Panc1 (cell line): ENCODE measurements around the gene PPARD. TPM values are rescaled to one million over a fixed set of nuclear protein-coding genes. Genes with fewer than 3 reads are reported as not detected.

ENCODE experiments used
- ATAC-seq: fragments of 200-7000 bp; cut with Tn5 transposase; 2 replicates; pipeline ENCODE4 v1.9.1; 2020; ENCODE audit warnings: mild to moderate bottlenecking, moderate library complexity
- BruUV-seq: library from RNA; stranded (reverse); fragments of 400-500 nt; replicated peaks from 2 replicates; lab custom pipeline; 2021; lab: Mats Ljungman, UMichigan
- CTCF ChIA-PET: fragments of 300-600 bp; sonication (Branson Sonifier 250); formaldehyde crosslinking; loops from one replicate; lab custom pipeline; 2022; ENCODE audit warnings: antibody characterized with exemption; lab: Charles Lee
- POLR2A ChIA-PET: fragments of 300-600 bp; sonication (Branson Sonifier 250); formaldehyde crosslinking; loops from one replicate; lab custom pipeline; 2022; ENCODE audit warnings: antibody characterized with exemption; lab: Charles Lee
- DNase-seq: peaks from one replicate; pipeline ENCODE4 v3.0.0-alpha.2; 2010; ENCODE audit warnings: low read depth, low spot score
- H3K27ac ChIP-seq: 2 replicates; pipeline ENCODE4 v1.5.1; 2011; ENCODE audit warnings: mild to moderate bottlenecking, low read length, inconsistent platforms
- H3K27me3 ChIP-seq: fragments of 200-500 bp; sonication (Bioruptor generic); 2 replicates; pipeline ENCODE4 v1.6.0; 2014; ENCODE audit warnings: low read length, inconsistent platforms; ENCODE audit not compliant: control insufficient read depth, insufficient read depth
- H3K36me3 ChIP-seq: fragments of 200-500 bp; sonication (Bioruptor generic); 2 replicates; pipeline ENCODE4 v1.5.1; 2014; ENCODE audit warnings: inconsistent platforms, mild to moderate bottlenecking, low read length, moderate library complexity; ENCODE audit not compliant: control insufficient read depth, insufficient read depth
- H3K4me1 ChIP-seq: 2 replicates; pipeline ENCODE4 v1.5.1; 2011; ENCODE audit warnings: inconsistent platforms, mild to moderate bottlenecking, low read length, moderate library complexity; ENCODE audit not compliant: control insufficient read depth, insufficient read depth
- H3K4me3 ChIP-seq, 2 experiments: 2 replicates each; pipeline ENCODE4 v1.5.1; 2011 to 2012; ENCODE audit warnings: low read depth in 2 of 2, low read length in 2 of 2, mild to moderate bottlenecking in 2 of 2, inconsistent platforms in 1 of 2, moderate library complexity in 1 of 2
- H3K9me3 ChIP-seq: fragments of 200-500 bp; sonication (Bioruptor generic); 2 replicates; pipeline ENCODE4 v1.5.1; 2014; ENCODE audit warnings: low read depth, mild to moderate bottlenecking, inconsistent platforms, low read length, moderate library complexity; ENCODE audit not compliant: control insufficient read depth, insufficient read depth
- POLR2AphosphoS5 ChIP-seq: IDR thresholded peaks from 2 replicates; pipeline ENCODE4 v1.6.1; 2012; ENCODE audit warnings: mild to moderate bottlenecking, low read depth, low read length, moderate library complexity
- REST ChIP-seq, 2 experiments: IDR thresholded peaks; 2 replicates each; pipeline ENCODE4 v1.6.1; 2011 to 2012; ENCODE audit warnings: low read depth in 2 of 2, control low read depth in 1 of 2, low read length in 1 of 2, mild to moderate bottlenecking in 1 of 2, moderate library complexity in 1 of 2; ENCODE audit not compliant: insufficient read depth in 1 of 2
- SIN3A ChIP-seq: IDR thresholded peaks from 2 replicates; pipeline ENCODE4 v1.6.1; 2012; ENCODE audit warnings: low read depth, mild to moderate bottlenecking, low read length, moderate library complexity, borderline replicate concordance; ENCODE audit not compliant: insufficient read depth
- TCF7L2 ChIP-seq: IDR thresholded peaks from 2 replicates; pipeline ENCODE4 v1.6.1; 2011; ENCODE audit warnings: mild to moderate bottlenecking, low read depth, low read length, inconsistent platforms
- in situ Hi-C: cut with HindIII; loops from 2 replicates; pipeline ENCODE4 v1.10.0; 2016; ENCODE audit warnings: low sequenced_read_pairs, low pct_unique_long_range_greater_than_20kb
- intact Hi-C: fragments of 100-400 bp; cut with micrococcal nuclease; formaldehyde crosslinking; loops from one replicate; pipeline ENCODE4 v1.10.0; 2022; ENCODE audit not compliant: unreplicated experiment
- total RNA-seq: library from RNA; stranded (reverse); gene quantifications from one replicate; pipeline ENCODE4 v1.2.1, GENCODE V29; 2021; ENCODE audit not compliant: unreplicated experiment
- TF ChIP-seq, protein P1 (sequence below): fragments of 450-650 bp; IDR thresholded peaks from 2 replicates; pipeline ENCODE4 v1.5.1; 2017; ENCODE audit warnings: mild to moderate bottlenecking

Gene PPARD
- total RNA-seq, 1 experiment from 2014 or later: 14.4 TPM

- DNase-seq (no peak), ATAC-seq (no peak)
- BruUV-seq: no TSS peak
- Histone ChIP-seq H3K27ac (peak overlapping the region; percentile 5; the same call in 1 of the 2 replicates), H3K27me3 (no peaks in the 10 kb centered on the region), H3K36me3 (peaks cover 30% of the 10 kb centered on the region), H3K4me3 (no peak overlapping the region), H3K4me1 (peaks cover 42% of the 10 kb centered on the region), H3K9me3 (no peaks in the 10 kb centered on the region)
- CTCF ChIA-PET: interaction anchor here (0.5 to 0.6 kb wide), 3 partner anchors 51 to 167 kb away, joined by 4 to 6 read pairs (median 5); no protein-coding TSS in a partner anchor
- in situ Hi-C loops: no loop called here
- POLR2A ChIA-PET: interaction anchor here (0.6 kb wide), 3 partner anchors 10 to 930 kb away, joined by 3 to 4 read pairs (median 3); no protein-coding TSS in a partner anchor
- TF ChIP-seq SIN3A: no peak
- TF ChIP-seq TCF7L2: no peak
- TF ChIP-seq, protein P1, sequence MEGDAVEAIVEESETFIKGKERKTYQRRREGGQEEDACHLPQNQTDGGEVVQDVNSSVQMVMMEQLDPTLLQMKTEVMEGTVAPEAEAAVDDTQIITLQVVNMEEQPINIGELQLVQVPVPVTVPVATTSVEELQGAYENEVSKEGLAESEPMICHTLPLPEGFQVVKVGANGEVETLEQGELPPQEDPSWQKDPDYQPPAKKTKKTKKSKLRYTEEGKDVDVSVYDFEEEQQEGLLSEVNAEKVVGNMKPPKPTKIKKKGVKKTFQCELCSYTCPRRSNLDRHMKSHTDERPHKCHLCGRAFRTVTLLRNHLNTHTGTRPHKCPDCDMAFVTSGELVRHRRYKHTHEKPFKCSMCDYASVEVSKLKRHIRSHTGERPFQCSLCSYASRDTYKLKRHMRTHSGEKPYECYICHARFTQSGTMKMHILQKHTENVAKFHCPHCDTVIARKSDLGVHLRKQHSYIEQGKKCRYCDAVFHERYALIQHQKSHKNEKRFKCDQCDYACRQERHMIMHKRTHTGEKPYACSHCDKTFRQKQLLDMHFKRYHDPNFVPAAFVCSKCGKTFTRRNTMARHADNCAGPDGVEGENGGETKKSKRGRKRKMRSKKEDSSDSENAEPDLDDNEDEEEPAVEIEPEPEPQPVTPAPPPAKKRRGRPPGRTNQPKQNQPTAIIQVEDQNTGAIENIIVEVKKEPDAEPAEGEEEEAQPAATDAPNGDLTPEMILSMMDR: no peak
- no peak for TF ChIP-seq REST (IDR thresholded peaks at IDR 0.05; ENCODE audit: insufficient read depth in 1 of 2, low read depth in 2 of 2, low read length in 1 of 2)
- no peak for TF ChIP-seq POLR2AphosphoS5
- intact Hi-C loops: no loop called here
Observed at GRCh38 chr6:35471836-35472345, 129.5 kb downstream of the PPARD start.

- no peak overlapping the region; the same call in 1 of the 2 replicates for H3K27ac ChIP-seq
- H3K4me3 ChIP-seq: no peak overlapping the region
- no TSS peak for BruUV-seq
- H3K36me3 ChIP-seq: peaks cover 30% of the 10 kb centered on the region
- ATAC-seq (peak; percentile 0; the same call in 1 of the 2 replicates), DNase-seq (no peak)
- ChIA-PET POLR2A (interaction anchor here (0.6 kb wide), 2 partner anchors 32 to 913 kb away, joined by 3 to 5 read pairs; no protein-coding TSS in a partner anchor), CTCF (interaction anchor here (0.6 kb wide), 3 partner anchors 9 to 181 kb away, joined by 5 to 7 read pairs (median 5); no protein-coding TSS in a partner anchor)
- H3K9me3 ChIP-seq: no peaks in the 10 kb centered on the region
- intact Hi-C loops (no loop called here), in situ Hi-C loops (no loop called here)
- H3K4me1 ChIP-seq: peaks cover 36% of the 10 kb centered on the region
- TF ChIP-seq SIN3A (no peak), POLR2AphosphoS5 (no peak; the same call in 1 of the 2 replicates), REST (IDR thresholded peaks at IDR 0.05; ENCODE audit: insufficient read depth in 1 of 2, low read depth in 2 of 2, low read length in 1 of 2) (no peak), TCF7L2 (no peak)
- TF ChIP-seq, protein P1: no peak
- H3K27me3 ChIP-seq: no peaks in the 10 kb centered on the region
Observed at GRCh38 chr6:35473075-35473849, 130.9 kb downstream of the PPARD start.
